Kidney (tissue), 14 donors: ENCODE measurements around the gene RELCH. TPM values are rescaled to one million over a fixed set of nuclear protein-coding genes. Genes with fewer than 3 reads are reported as not detected.

Experiments used
- DNase-seq, 5 donors: peaks; one replicate each; pipeline ENCODE4 v3.0.0-alpha.2; 2013 to 2020
- FAIRE-seq: peaks from 2 replicates; lab custom pipeline; 2012; peaks lifted over from hg19 to GRCh38; lab: Jason Lieb, UNC
- H3K27ac ChIP-seq, 2 donors: one replicate each; pipeline ENCODE4 v1.7.0; 2013; ENCODE audit warnings: low read depth in 2 of 2, low read length in 2 of 2, inconsistent platforms in 1 of 2
- H3K27me3 ChIP-seq: one replicate; pipeline ENCODE4 v1.7.1; 2013; ENCODE audit warnings: low read length, inconsistent platforms; ENCODE audit not compliant: control insufficient read depth, insufficient read depth
- H3K36me3 ChIP-seq, 3 donors: one replicate each; pipeline versions ENCODE4 v1.7.0 to v1.7.1; 2013; ENCODE audit warnings: low read length in 3 of 3, control low read depth in 1 of 3, inconsistent platforms in 1 of 3; ENCODE audit not compliant: insufficient read depth in 3 of 3, control insufficient read depth in 2 of 3
- H3K4me1 ChIP-seq, 3 donors: one replicate each; pipeline versions ENCODE4 v1.7.0 to v1.7.1; 2013; ENCODE audit warnings: low read length in 3 of 3, inconsistent platforms in 1 of 3, low read depth in 1 of 3; ENCODE audit not compliant: control insufficient read depth in 2 of 3, insufficient read depth in 2 of 3
- H3K4me3 ChIP-seq, 3 donors: one replicate each; pipeline versions ENCODE4 v1.7.0 to v1.8.1; 2013; ENCODE audit warnings: low read length in 3 of 3, control low read depth in 1 of 3, inconsistent platforms in 1 of 3
- H3K9ac ChIP-seq, 3 donors: one replicate each; pipeline versions ENCODE4 v1.7.0 to v1.7.1; 2013; ENCODE audit warnings: low read length in 3 of 3, control low read depth in 1 of 3, inconsistent platforms in 1 of 3
- H3K9me3 ChIP-seq, 3 donors: one replicate each; pipeline versions ENCODE4 v1.7.0 to v1.7.1; 2013; ENCODE audit warnings: low read length in 3 of 3, control low read depth in 1 of 3, inconsistent platforms in 1 of 3; ENCODE audit not compliant: control insufficient read depth in 2 of 3, insufficient read depth in 1 of 3
- CTCF ChIP-seq: IDR thresholded peaks from 3 replicates; pipeline ENCODE4 v1.5.1; 2012; ENCODE audit warnings: mild to moderate bottlenecking, moderate library complexity, borderline replicate concordance; ENCODE audit not compliant: insufficient read depth; ENCODE audit errors: extremely low read depth
- intact Hi-C: fragments of 100-400 bp; cut with DNase I; formaldehyde crosslinking; loops from one replicate; pipeline ENCODE4 v1.11.1; 2022
- polyA plus RNA-seq: library from polyadenylated mRNA; stranded (reverse); fragments of 350-450 nt; fragmentation: Illumina TruSeq; extraction: RNeasy Lipid Tissue Mini Kit (QIAGEN cat#74804); gene quantifications from one replicate; pipeline ENCODE4 v1.2.3, GENCODE V29; 2014; ENCODE audit warnings: low read depth, low replicate concordance; ENCODE audit not compliant: insufficient read depth
- total RNA-seq: library from RNA; stranded (reverse); fragmentation: NEBNext Ultra II Directional; extraction: Animal tissue kit (Norgen Biotek cat#: 25700); gene quantifications from one replicate; pipeline ENCODE4 v1.2.1, GENCODE V29; 2021
- donor health status: control.
- donor health status: control.
- donor health status: control.
- donor health status: control.
- donor health status: control.
- donor health status: DM: yes; HTN: yes; CAD: no.
- donor health status: Normal renal cell carcinoma (clear cell type).

The RELCH gene
- total and polyA plus RNA-seq, 2 donors from 2014 or later, result 9.0 to 39.0 TPM

- Histone ChIP-seq H3K27me3 (no peaks in the 10 kb centered on the region), H3K4me1 (no peaks in the 10 kb centered on the region), H3K9ac (no peak overlapping the region), H3K4me3 (no peak overlapping the region), H3K9me3 (no peaks in the 10 kb centered on the region), H3K36me3 (peaks cover 4 to 6% (median 4%) of the 10 kb centered on the region in 3 donors), H3K27ac (no peak overlapping the region)
- intact Hi-C loops, result no loop called here
- FAIRE-seq (peak; percentile 86), DNase-seq (peak in 1 of 5 donors; percentile 3)
- no peak for TF ChIP-seq CTCF
Observed at GRCh38 chr18:62281684-62282083, 94.6 kb downstream of the RELCH start.

GRCh38 chr18:62282188-62282629 is 95.2 kb downstream of the RELCH start:
- no peak for TF ChIP-seq CTCF
- no peaks in the 10 kb centered on the region for H3K9me3 ChIP-seq
- no peaks in the 10 kb centered on the region for H3K27me3 ChIP-seq
- no peaks in the 10 kb centered on the region for H3K4me1 ChIP-seq
- DNase-seq (no peak), FAIRE-seq (no peak)
- H3K9ac ChIP-seq, result no peak overlapping the region
- no peak overlapping the region for H3K4me3 ChIP-seq
- H3K36me3 ChIP-seq, result peaks cover 2 to 6% (median 4%) of the 10 kb centered on the region in 3 donors
- intact Hi-C loops, result no loop called here
- no peak overlapping the region for H3K27ac ChIP-seq

GRCh38 chr18:62284637-62285036 is 97.6 kb downstream of the RELCH start:
- intact Hi-C loops, result no loop called here
- Histone ChIP-seq H3K36me3 (peaks cover 2 to 9% (median 4%) of the 10 kb centered on the region in 3 donors), H3K27me3 (no peaks in the 10 kb centered on the region), H3K4me3 (no peak overlapping the region), H3K9me3 (no peaks in the 10 kb centered on the region), H3K4me1 (no peaks in the 10 kb centered on the region), H3K27ac (no peak overlapping the region), H3K9ac (no peak overlapping the region)
- no peak for TF ChIP-seq CTCF
- no peak for FAIRE-seq
- DNase-seq, result no peak

GRCh38 chr18:62285281-62285680 is 98.2 kb downstream of the RELCH start:
- DNase-seq (no peak), FAIRE-seq (no peak)
- Histone ChIP-seq H3K9me3 (no peaks in the 10 kb centered on the region), H3K27ac (no peak overlapping the region), H3K27me3 (no peaks in the 10 kb centered on the region), H3K4me3 (no peak overlapping the region), H3K36me3 (peaks cover 0 to 9% (median 4%) of the 10 kb centered on the region in 3 donors), H3K9ac (no peak overlapping the region), H3K4me1 (no peaks in the 10 kb centered on the region)
- TF ChIP-seq CTCF, result no peak
- intact Hi-C loops, result no loop called here
